ENCODE measurements around the gene TRMU.

GRCh38 chr22:46317646-46318045 is 17.9 kb upstream of the TRMU start:
- TF ChIP-seq CTCF (conservative IDR thresholded peaks at IDR 0.05; ENCODE audit: low read depth, low read length) (no peak), EZH2 (IDR thresholded peaks at IDR 0.05; ENCODE audit: borderline replicate concordance, low read depth, low read length, poor library complexity, severe bottlenecking) (no peak)

Measured in A673 (cell line).